Kidney (tissue), 14 donors: ENCODE data around the gene GNG5. TPM values are rescaled to one million over a fixed set of nuclear protein-coding genes. Genes with fewer than 3 reads are reported as not detected.
A peak's percentile ranks its signal among the peaks of the same experiment; 100 is the strongest.

ENCODE experiments used
- DNase-seq, 5 donors: peaks; one replicate each; pipeline ENCODE4 v3.0.0-alpha.2; 2013 to 2020
- FAIRE-seq: peaks from 2 replicates; lab custom pipeline; 2012; peaks lifted over from hg19 to GRCh38; lab: Jason Lieb, UNC
- H3K27ac ChIP-seq, 2 donors: one replicate each; pipeline ENCODE4 v1.7.0; 2013; ENCODE audit warnings: low read depth in 2 of 2, low read length in 2 of 2, inconsistent platforms in 1 of 2
- H3K27me3 ChIP-seq: one replicate; pipeline ENCODE4 v1.7.1; 2013; ENCODE audit warnings: low read length, inconsistent platforms; ENCODE audit not compliant: control insufficient read depth, insufficient read depth
- H3K36me3 ChIP-seq, 3 donors: one replicate each; pipeline versions ENCODE4 v1.7.0 to v1.7.1; 2013; ENCODE audit warnings: low read length in 3 of 3, control low read depth in 1 of 3, inconsistent platforms in 1 of 3; ENCODE audit not compliant: insufficient read depth in 3 of 3, control insufficient read depth in 2 of 3
- H3K4me1 ChIP-seq, 3 donors: one replicate each; pipeline versions ENCODE4 v1.7.0 to v1.7.1; 2013; ENCODE audit warnings: low read length in 3 of 3, inconsistent platforms in 1 of 3, low read depth in 1 of 3; ENCODE audit not compliant: control insufficient read depth in 2 of 3, insufficient read depth in 2 of 3
- H3K4me3 ChIP-seq, 3 donors: one replicate each; pipeline versions ENCODE4 v1.7.0 to v1.8.1; 2013; ENCODE audit warnings: low read length in 3 of 3, control low read depth in 1 of 3, inconsistent platforms in 1 of 3
- H3K9ac ChIP-seq, 3 donors: one replicate each; pipeline versions ENCODE4 v1.7.0 to v1.7.1; 2013; ENCODE audit warnings: low read length in 3 of 3, control low read depth in 1 of 3, inconsistent platforms in 1 of 3
- H3K9me3 ChIP-seq, 3 donors: one replicate each; pipeline versions ENCODE4 v1.7.0 to v1.7.1; 2013; ENCODE audit warnings: low read length in 3 of 3, control low read depth in 1 of 3, inconsistent platforms in 1 of 3; ENCODE audit not compliant: control insufficient read depth in 2 of 3, insufficient read depth in 1 of 3
- intact Hi-C: fragments of 100-400 bp; cut with DNase I; formaldehyde crosslinking; loops from one replicate; pipeline ENCODE4 v1.11.1; 2022
- polyA plus RNA-seq: library from polyadenylated mRNA; stranded (reverse); fragments of 350-450 nt; fragmentation: Illumina TruSeq; extraction: RNeasy Lipid Tissue Mini Kit (QIAGEN cat#74804); gene quantifications from one replicate; pipeline ENCODE4 v1.2.3, GENCODE V29; 2014; ENCODE audit warnings: low read depth, low replicate concordance; ENCODE audit not compliant: insufficient read depth
- total RNA-seq: library from RNA; stranded (reverse); fragmentation: NEBNext Ultra II Directional; extraction: Animal tissue kit (Norgen Biotek cat#: 25700); gene quantifications from one replicate; pipeline ENCODE4 v1.2.1, GENCODE V29; 2021
- TF ChIP-seq, protein P1 (sequence below): IDR thresholded peaks from 3 replicates; pipeline ENCODE4 v1.5.1; 2012; ENCODE audit warnings: mild to moderate bottlenecking, moderate library complexity, borderline replicate concordance; ENCODE audit not compliant: insufficient read depth; ENCODE audit errors: extremely low read depth
- donor health status: control.
- donor health status: control.
- donor health status: control.
- donor health status: control.
- donor health status: control.
- donor health status: DM: yes; HTN: yes; CAD: no.
- donor health status: Normal renal cell carcinoma (clear cell type).

Gene GNG5
- total and polyA plus RNA-seq, 2 donors from 2014 or later, result 87.9 to 304 TPM

- H3K4me1 ChIP-seq, result no peaks in the 10 kb centered on the region
- H3K9me3 ChIP-seq, result no peaks in the 10 kb centered on the region
- no peak overlapping the region for H3K27ac ChIP-seq
- FAIRE-seq, result no peak
- DNase-seq, result no peak
- no peak overlapping the region for H3K9ac ChIP-seq
- intact Hi-C loops, result no loop called here
- H3K27me3 ChIP-seq, result no peaks in the 10 kb centered on the region
- H3K36me3 ChIP-seq, result peaks cover 7 to 37% (median 12%) of the 10 kb centered on the region in 3 donors
- TF ChIP-seq, protein P1, sequence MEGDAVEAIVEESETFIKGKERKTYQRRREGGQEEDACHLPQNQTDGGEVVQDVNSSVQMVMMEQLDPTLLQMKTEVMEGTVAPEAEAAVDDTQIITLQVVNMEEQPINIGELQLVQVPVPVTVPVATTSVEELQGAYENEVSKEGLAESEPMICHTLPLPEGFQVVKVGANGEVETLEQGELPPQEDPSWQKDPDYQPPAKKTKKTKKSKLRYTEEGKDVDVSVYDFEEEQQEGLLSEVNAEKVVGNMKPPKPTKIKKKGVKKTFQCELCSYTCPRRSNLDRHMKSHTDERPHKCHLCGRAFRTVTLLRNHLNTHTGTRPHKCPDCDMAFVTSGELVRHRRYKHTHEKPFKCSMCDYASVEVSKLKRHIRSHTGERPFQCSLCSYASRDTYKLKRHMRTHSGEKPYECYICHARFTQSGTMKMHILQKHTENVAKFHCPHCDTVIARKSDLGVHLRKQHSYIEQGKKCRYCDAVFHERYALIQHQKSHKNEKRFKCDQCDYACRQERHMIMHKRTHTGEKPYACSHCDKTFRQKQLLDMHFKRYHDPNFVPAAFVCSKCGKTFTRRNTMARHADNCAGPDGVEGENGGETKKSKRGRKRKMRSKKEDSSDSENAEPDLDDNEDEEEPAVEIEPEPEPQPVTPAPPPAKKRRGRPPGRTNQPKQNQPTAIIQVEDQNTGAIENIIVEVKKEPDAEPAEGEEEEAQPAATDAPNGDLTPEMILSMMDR, result no peak
- H3K4me3 ChIP-seq, result no peak overlapping the region
Measured at GRCh38 chr1:84488107-84488506, 18.3 kb downstream of the GNG5 start.

- Histone ChIP-seq H3K36me3 (peaks cover 4 to 18% (median 5%) of the 10 kb centered on the region in 3 donors), H3K9ac (no peak overlapping the region), H3K4me3 (no peak overlapping the region), H3K27ac (no peak overlapping the region), H3K4me1 (peaks cover 0 to 2% (median 0%) of the 10 kb centered on the region in 3 donors), H3K27me3 (no peaks in the 10 kb centered on the region), H3K9me3 (peaks cover 0 to 6% (median 0%) of the 10 kb centered on the region in 3 donors)
- intact Hi-C loops, result no loop called here
- TF ChIP-seq, protein P1, result no peak
- FAIRE-seq, result no peak
- DNase-seq, result no peak
Measured at GRCh38 chr1:84481317-84481716, 25.1 kb downstream of the GNG5 start.

- DNase-seq (no peak), FAIRE-seq (no peak)
- Histone ChIP-seq H3K9me3 (peaks cover 0 to 6% (median 0%) of the 10 kb centered on the region in 3 donors), H3K27me3 (peaks cover under 1% of the 10 kb centered on the region), H3K36me3 (peaks cover 4 to 13% (median 5%) of the 10 kb centered on the region in 3 donors), H3K27ac (no peak overlapping the region), H3K9ac (no peak overlapping the region), H3K4me1 (peaks cover 0 to 2% (median 0%) of the 10 kb centered on the region in 3 donors), H3K4me3 (peak overlapping the region in 1 of 3 donors; percentile 78)
- TF ChIP-seq, protein P1, result no peak
- intact Hi-C loops, result no loop called here
Measured at GRCh38 chr1:84480650-84481049, 25.7 kb downstream of the GNG5 start.

DNA sequence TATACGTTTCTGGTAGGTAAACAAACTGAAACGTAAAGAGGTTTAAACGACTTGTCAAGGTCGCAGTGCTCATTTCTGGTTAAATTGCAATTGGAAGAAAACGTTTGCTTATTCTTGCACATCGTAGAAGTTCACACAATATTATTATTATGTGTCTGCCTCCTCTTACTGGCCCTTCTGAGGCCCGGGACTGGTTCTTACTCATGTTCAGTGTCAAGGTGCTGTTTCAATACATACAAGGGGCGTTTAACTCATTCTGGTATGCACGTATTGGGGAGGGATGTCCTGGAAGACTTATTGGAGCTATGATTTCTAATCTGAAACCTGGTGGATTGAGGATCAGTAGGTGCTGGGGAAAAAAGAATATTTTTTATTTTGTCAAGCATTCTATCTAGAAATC, 26.4 kb downstream of the GNG5 start:
- H3K27ac ChIP-seq, result no peak overlapping the region

More for the DNA sequence above, 26.4 kb downstream of the GNG5 start:
- Histone ChIP-seq H3K4me1 (peaks cover 0 to 2% (median 0%) of the 10 kb centered on the region in 3 donors), H3K9me3 (peaks cover 0 to 6% (median 0%) of the 10 kb centered on the region in 3 donors), H3K9ac (peak overlapping the region; percentile 66 to 85 (median 85)), H3K27me3 (peaks cover 2% of the 10 kb centered on the region), H3K4me3 (peak overlapping the region; percentile 78 to 99 (median 93)), H3K36me3 (peaks cover 4 to 11% (median 5%) of the 10 kb centered on the region in 3 donors)
- DNase-seq (peak in 1 of 5 donors; percentile 15), FAIRE-seq (no peak)
- intact Hi-C loops, result no loop called here
- TF ChIP-seq, protein P1, result no peak
